ENCODE results near the gene ARMC7. TPM values are rescaled to one million over a fixed set of nuclear protein-coding genes. Genes with fewer than 3 reads are reported as not detected.
"Not testable (repeated sequence)": the region's sequence is repeated elsewhere in the genome, so short reads cannot be mapped to it uniquely, and the experiment has no call there.

ARMC7 gene
- total RNA-seq, 1 donor from 2014 or later, result 12.0 TPM

DNA sequence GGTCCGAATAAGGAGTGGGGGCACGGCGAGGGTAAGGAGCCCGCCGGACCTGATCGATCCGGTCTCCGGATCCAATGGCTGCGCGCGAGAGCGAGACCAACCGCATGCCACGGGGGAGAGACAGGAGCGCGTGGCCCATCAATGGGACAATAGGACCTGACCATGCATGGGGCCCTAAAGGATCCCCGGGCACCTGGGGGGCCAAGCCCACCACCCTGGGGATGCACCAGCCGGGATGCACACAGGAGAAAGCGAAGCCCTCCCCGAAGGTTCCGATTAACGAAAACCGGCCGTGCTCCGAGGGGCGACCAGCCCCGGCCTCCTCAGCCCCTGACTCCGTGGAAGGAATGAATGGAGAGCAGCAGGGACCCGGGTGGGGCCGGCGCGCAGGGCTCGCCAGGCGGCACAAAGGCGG is 44.0 kb downstream of the ARMC7 start:
- Mint-ChIP-seq H3K4me3 (peak overlapping the region; percentile 92), H3K36me3 (peaks cover 2% of the 10 kb centered on the region), H3K27ac (peak overlapping the region; percentile 95), H3K4me1 (peaks cover 28% of the 10 kb centered on the region), H3K27me3 (ENCODE audit: low read depth) (no peaks in the 10 kb centered on the region), H3K9me3 (no peaks in the 10 kb centered on the region)
- TF ChIP-seq, protein P1, sequence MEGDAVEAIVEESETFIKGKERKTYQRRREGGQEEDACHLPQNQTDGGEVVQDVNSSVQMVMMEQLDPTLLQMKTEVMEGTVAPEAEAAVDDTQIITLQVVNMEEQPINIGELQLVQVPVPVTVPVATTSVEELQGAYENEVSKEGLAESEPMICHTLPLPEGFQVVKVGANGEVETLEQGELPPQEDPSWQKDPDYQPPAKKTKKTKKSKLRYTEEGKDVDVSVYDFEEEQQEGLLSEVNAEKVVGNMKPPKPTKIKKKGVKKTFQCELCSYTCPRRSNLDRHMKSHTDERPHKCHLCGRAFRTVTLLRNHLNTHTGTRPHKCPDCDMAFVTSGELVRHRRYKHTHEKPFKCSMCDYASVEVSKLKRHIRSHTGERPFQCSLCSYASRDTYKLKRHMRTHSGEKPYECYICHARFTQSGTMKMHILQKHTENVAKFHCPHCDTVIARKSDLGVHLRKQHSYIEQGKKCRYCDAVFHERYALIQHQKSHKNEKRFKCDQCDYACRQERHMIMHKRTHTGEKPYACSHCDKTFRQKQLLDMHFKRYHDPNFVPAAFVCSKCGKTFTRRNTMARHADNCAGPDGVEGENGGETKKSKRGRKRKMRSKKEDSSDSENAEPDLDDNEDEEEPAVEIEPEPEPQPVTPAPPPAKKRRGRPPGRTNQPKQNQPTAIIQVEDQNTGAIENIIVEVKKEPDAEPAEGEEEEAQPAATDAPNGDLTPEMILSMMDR (IDR thresholded peaks at IDR 0.05; ENCODE audit: unreplicated experiment), result no peak
- no peak for DNase-seq (ENCODE audit: low spot score in 2 of 2, unreplicated experiment in 2 of 2)

DNA sequence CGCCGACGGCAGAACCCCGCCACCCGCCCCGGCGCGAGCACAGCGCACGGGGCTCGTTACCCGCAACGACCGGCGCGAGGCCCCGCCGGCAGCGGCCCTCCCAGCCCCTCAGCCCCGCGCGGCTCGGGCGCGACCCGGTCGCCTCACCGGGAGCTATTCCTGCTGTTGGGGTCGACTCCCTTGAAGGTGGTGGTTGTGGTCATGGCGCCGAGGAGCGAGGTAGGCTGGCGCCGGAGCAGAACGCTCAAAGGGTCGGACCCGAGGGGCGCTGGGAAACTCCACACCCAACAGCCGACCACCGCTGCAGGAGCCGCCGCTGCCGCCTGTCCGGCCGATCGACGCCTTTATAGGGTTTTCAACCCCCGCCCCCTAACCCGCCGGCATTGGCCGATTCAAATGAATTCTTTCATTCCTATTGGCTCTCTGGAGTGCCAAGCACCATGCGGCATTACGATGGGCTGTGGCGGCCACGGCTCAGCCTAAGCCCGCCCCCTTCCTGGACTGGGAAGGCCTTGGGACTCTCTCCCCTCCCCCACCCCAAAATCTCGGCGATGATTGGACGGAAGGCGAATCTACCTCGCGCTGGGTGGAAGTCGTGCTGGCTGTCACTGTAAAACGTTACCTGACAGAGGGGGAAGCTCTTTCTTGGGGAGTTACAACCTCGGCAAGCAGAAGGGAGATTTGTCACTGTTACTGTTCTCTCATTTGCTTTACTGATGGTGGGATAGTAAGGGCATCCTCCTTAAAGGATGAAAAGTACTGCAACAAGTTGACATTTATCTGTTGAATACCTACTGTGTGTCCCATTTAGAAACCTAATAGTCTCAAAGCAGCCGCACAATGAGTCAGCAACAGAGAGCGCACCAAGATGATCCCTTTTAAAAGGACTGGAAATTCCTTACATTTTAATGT is 44.7 kb downstream of the ARMC7 start, which contains the start of gene JPT1:
Gene JPT1, minus strand, starts transcription at position 318 of the 912 bp plus-strand sequence. Its CDS starts 115 bp downstream, at position 203.
- Mint-ChIP-seq H3K27ac (peak within 1 kb of the TSS; percentile 95), H3K36me3 (peaks cover 2% of the 10 kb centered on the region), H3K4me1 (peaks cover 28% of the 10 kb centered on the region), H3K27me3 (ENCODE audit: low read depth) (no peaks in the 10 kb centered on the region), H3K9me3 (no peaks in the 10 kb centered on the region), H3K4me3 (peak within 1 kb of the TSS; percentile 92)
- peak; percentile 95 to 96 for DNase-seq (ENCODE audit: low spot score in 2 of 2, unreplicated experiment in 2 of 2)
- TF ChIP-seq, protein P1 (IDR thresholded peaks at IDR 0.05; ENCODE audit: unreplicated experiment), result no peak

DNA sequence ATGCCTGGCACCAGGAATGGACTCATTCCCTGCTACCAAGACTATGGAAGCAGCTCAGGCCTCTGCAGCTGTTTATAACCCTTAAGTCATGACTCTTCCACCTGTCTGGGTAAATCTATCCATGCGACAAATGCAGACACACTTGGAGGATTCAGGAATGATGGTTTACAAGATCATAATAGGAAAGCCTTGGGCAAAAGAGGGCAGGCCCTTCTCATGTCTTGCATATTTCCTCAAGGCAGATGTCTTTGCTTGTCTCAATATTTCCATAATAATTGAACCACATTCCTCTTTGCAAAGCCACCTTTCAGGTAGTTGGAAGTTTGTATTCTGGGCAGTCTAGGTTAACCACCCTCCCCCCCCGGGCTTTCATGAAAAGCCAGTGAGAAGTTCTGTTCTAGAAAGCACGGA is 45.4 kb downstream of the ARMC7 start:
- Mint-ChIP-seq H3K4me1 (peaks cover 24% of the 10 kb centered on the region), H3K4me3 (no peak overlapping the region)
- DNase-seq (ENCODE audit: low spot score in 2 of 2, unreplicated experiment in 2 of 2), result no peak

DNA sequence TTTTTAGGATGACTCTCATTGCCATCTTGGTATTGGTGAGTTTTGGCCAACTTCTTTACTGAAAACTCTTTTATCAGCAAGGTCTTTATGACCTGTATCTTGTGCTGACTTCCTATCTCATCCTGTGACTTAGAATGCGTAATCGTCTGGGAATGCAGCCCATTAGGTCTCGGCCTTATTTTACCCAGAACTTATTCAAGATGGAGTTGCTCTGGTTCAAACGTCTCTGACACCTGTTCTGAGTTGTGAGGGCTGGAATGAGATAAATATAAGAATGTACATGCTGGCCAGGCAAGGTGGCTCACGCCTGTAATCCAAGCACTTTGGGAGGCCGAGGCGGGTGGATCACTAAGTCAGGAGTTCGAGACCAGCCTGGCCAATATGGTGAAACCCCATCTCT is 48.7 kb downstream of the ARMC7 start:
- H3K36me3 Mint-ChIP-seq; H3K4me3 Mint-ChIP-seq; DNase-seq (ENCODE audit: low spot score in 2 of 2, unreplicated experiment in 2 of 2); H3K9me3 Mint-ChIP-seq; H3K27me3 Mint-ChIP-seq (ENCODE audit: low read depth); H3K27ac Mint-ChIP-seq; H3K4me1 Mint-ChIP-seq: not testable (repeated sequence)

More for the DNA sequence above, 45.4 kb downstream of the ARMC7 start:
- Mint-ChIP-seq H3K9me3 (no peaks in the 10 kb centered on the region), H3K36me3 (peaks cover 2% of the 10 kb centered on the region), H3K27ac (peak overlapping the region; percentile 76), H3K27me3 (ENCODE audit: low read depth) (no peaks in the 10 kb centered on the region)
- TF ChIP-seq, protein P1 (IDR thresholded peaks at IDR 0.05; ENCODE audit: unreplicated experiment), result no peak

DNA sequence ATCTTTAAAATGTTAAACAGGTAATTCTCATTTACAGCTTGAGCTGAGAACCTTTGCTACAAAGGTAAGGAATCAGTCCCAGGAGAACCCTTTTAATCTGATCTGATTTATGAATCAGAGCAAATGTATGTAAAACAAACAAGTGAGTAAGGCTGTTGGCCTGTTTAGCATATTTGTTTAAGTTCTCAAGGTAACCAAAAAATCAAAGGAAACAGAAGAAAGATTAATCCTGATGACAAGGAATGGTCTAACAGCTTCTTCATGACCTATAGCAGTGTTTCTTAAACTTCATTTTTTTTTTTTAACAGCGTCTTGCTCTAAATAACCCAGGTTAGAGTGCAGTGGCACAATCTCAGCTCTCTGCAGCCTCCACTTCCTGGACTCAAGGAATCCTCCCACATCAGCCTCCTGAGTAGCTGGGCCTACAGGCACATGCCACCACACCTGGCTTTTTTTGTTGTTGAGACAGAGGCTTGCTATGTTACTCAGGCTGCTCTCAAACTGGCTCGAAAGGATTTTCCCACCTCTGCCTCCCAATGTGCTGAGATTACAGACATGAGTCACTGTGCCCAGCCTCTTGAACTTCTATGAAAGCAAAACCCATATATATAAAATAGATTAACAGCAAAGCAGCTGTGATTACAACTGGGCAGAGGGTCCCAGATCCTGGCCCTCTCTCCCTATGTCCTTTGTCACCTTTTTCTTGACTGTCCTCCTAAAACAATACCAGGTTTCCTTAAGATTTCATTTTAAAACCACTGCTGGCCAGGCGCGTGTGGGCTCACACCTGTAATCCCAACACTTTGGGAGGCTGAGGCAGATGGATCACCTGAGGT is 49.6 kb downstream of the ARMC7 start:
- Mint-ChIP-seq H3K4me1 (peaks cover 8% of the 10 kb centered on the region), H3K4me3 (no peak overlapping the region), H3K27ac (no peak overlapping the region), H3K36me3 (peaks cover 8% of the 10 kb centered on the region), H3K27me3 (ENCODE audit: low read depth) (no peaks in the 10 kb centered on the region), H3K9me3 (no peaks in the 10 kb centered on the region)
- no peak for DNase-seq (ENCODE audit: low spot score in 2 of 2, unreplicated experiment in 2 of 2)
- TF ChIP-seq, protein P1 (IDR thresholded peaks at IDR 0.05; ENCODE audit: unreplicated experiment), result no peak

Data from mesothelial cell of epicardium (in vitro differentiated cells).